Caki2 (cell line): ENCODE results near the gene CPNE1. TPM values are rescaled to one million over a fixed set of nuclear protein-coding genes. Genes with fewer than 3 reads are reported as not detected.
"Not testable (repeated sequence)": the region's sequence is repeated elsewhere in the genome, so short reads cannot be mapped to it uniquely, and the experiment has no call there.

ENCODE experiments used
- DNase-seq: peaks from one replicate; pipeline ENCODE4 v3.0.0-alpha.2; 2015; ENCODE audit warnings: low read depth
- in situ Hi-C: cut with HindIII; loops from 2 replicates; pipeline ENCODE4 v1.10.0; 2016; ENCODE audit warnings: low sequenced_read_pairs, low pct_unique_long_range_greater_than_20kb, mixed read lengths
- total RNA-seq: library from RNA; depleted of rRNA; stranded (reverse); fragments of >200 nt; shearing (Covaris generic); gene quantifications from 2 replicates; pipeline ENCODE4 v1.2.3, GENCODE V29; 2014; ENCODE audit warnings: low replicate concordance

Gene CPNE1
- total RNA-seq, 1 experiment from 2014 or later: 314 TPM

DNA sequence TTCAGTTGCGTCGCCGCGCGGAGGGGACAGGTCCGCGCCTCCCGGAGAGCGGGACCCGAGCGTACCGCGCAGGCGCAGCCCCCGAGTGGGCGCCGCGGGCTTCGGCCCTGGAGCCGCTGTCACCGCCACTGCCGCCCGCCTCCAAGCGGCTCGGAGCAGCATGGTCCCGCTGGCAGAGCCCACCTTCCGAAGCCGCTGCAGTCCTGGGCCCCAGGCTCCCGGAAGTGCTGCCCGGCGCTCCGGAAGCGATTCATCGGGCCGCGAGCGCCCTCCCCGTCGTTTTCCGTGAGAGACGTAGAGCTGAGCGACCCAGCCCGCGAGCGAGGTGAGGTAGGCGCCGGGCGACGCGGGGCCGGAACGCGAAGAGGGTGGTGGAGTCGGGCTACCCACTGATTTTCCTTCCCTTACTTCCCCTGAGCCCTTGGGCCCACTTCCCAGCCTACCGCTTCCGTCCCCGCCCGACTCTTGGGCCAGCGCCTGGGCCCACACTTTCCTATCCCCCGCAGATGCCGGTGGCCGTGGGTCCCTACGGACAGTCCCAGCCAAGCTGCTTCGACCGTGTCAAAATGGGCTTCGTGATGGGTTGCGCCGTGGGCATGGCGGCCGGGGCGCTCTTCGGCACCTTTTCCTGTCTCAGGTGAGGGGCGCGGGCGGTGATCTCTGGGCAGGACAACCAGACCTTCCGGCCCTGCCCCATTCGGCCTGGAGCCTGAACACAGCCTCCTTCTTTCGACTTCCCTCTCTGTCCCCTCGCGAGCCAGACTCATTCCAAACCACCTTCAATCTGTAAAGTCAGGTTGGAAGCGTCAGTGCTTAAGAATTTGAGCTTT lies 34.6 kb upstream of the CPNE1 start, which contains the start of the genes NFS1 and ROMO1:
NFS1 (minus strand) TSS at position 226 of the 830 bp plus-strand sequence; CDS start at position 162, 64 bp downstream.
ROMO1 (plus strand) TSS at position 279 of the 830 bp plus-strand sequence; CDS start at position 507, 228 bp downstream.
- DNase-seq: peak; percentile 84
- in situ Hi-C loops: no loop called here

DNA sequence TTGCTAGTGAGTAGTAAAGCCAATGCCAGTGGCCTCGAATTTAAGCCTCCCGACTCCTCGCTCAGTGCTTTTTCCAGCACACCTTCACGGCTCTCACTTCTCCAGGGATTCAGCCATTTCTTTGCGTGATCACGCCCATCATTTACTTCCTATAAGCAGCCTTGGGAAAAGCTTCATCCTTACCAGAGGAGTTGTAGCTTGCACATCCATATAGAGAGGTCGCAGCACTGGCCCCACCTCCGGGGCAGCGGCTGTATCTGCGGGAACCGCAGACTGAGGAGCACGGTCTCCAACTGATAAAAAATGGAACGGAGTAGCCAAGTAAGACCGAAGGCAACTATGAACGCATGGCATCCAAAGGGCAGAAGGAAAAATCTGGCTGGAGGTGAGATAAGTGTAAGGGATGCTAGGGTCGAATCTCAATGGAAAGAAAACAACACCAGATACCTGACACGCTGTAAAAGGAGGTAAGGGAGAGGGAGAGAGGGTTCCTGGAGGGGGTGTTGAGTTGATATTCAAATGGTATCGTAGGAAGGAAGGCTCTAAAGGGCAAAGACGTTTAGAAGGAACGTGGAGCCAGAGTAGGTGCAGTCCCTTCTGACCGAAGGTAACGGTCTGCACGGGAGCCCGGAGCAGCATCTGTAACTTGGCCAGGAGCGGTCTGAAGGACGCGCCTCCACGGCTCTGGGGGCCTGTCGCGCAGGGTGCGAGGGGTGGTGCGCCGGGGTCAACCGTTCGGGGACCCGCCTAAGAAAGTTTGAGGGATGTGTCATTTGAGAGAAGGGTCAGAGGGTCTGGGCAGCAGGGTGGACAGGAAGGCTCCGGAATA lies 33.8 kb upstream of the CPNE1 start:
- in situ Hi-C loops: no loop called here
- peak; percentile 18 for DNase-seq

DNA sequence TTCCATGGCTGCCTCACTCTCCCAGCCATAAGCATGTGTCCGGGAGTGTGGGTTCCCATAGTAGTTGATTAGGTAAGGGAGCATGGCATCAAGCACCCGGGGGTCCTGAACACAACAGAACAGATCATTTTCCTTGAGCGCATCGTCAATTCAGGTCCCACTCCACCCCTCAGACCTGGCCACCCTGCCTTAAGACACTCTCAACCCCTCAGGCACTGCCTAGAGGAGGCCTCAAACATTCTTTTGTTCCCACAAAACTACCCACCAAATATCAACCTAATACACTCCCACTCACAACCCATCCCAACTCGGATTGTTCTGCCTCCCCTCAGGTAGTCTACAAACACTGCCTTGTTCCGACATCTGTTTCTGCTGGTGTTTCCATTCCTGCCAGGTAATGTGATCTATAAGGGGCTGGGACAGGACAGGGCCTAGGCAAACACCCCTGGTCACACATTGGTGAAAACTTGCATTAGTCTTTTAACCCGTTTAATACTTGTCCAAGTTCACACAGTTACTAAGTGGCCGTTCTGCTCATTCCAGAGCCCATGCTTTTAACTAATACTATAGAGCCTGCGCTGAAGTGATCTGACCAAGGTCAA lies 33.1 kb upstream of the CPNE1 start:
- in situ Hi-C loops: no loop called here
- no peak for DNase-seq

DNA sequence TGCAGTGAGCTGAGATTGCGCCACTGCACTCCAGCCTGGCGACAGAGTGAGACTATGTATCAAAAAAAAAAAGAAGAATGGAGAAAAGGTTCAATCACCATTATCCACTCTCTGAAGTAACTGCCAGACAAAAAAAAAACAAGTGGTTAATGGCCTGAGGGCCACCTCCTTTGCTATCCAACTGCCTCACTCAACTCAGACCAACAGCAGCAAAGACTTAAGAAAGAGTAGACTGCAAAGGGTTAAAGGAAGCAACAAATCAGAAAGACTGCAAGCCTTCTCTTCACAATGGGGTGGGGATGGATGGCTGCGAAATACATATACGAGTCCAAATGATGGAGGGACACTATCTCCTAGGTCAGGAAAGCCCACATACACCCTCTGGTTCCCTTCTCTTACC lies 31.3 kb upstream of the CPNE1 start:
- DNase-seq: no peak
- in situ Hi-C loops: no loop called here

DNA sequence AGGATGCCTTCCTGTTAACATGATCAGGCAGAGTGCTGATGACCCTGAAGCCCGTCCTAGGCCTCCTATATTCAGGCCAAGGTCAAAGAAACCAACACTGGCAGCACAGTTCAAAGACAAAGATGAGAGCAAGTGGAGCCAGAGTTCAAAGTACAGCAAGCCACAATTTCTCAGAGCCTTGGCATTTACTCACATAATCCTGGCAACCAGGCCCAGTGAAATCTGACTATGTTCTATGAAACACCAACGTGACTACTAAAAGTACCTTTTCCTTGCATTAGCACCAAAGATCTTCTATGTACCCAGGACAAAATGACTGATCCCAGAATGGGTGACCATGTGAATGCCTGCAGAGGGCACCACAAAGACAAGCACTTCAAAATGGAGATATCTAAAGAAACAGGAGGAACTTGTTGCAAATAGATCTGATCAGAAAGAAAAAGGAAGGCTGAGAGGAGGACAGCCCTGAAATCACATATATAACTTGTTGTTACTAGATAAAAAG lies 30.6 kb upstream of the CPNE1 start:
- in situ Hi-C loops: no loop called here
- DNase-seq: no peak

DNA sequence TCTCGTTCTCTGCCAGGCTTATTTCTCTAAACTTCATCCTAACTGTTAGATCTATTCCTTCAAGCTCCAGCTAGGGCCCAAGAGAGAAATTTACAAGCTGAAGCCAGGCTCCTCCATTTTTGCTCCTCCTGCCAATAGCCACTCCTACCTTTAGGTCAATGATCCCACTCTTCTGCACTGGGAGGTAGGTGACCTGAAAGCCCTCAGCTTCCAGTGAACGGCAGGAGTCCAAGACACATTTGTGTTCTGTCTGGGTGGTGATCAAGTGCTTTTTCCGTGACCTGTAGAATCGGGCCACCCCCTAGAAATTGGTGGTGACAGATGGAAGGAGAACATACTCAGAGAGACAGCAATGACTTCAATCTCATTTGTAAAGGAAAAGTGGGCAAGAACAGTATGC lies 25.6 kb upstream of the CPNE1 start:
- in situ Hi-C loops: no loop called here
- DNase-seq: no peak

DNA sequence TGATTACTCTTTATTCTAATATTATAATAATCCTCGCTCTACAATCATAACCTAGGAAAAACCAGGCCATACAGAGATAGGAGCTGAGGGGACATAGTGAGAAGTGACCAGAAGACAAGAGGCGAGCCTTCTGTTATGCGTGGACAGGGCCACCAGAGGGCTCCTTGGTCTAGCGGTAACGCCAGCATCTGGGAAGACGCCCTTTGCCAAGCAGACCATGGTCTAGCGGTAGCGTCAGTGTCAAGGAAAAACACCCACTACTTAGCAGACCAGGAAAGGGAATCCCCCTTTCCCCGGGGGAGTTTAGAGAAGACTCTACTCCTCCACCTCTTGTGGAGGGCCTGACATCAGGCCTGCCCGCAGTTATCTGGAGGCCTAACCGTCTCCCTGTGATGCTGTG lies 22.2 kb upstream of the CPNE1 start:
- DNase-seq, in situ Hi-C loops: not testable (repeated sequence)

DNA sequence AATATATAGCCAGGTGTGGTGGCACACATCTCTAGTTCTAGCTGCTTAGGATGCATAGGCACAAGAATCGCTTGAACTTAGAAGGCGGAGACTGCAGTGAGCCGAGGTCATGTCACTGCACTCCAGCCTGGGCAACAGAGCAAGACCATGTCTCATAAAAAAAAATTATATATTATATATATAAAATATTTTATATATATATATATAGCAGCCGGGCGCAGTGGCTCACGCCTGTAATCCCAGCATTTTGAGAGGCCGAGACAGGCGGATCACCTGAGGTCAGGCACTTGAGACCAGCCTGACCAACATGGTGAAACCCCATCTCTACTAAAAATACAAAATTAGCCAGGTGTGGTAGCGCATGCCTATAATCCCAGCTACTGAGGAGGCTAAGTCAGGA lies 20.7 kb upstream of the CPNE1 start:
- DNase-seq, in situ Hi-C loops: not testable (repeated sequence)

DNA sequence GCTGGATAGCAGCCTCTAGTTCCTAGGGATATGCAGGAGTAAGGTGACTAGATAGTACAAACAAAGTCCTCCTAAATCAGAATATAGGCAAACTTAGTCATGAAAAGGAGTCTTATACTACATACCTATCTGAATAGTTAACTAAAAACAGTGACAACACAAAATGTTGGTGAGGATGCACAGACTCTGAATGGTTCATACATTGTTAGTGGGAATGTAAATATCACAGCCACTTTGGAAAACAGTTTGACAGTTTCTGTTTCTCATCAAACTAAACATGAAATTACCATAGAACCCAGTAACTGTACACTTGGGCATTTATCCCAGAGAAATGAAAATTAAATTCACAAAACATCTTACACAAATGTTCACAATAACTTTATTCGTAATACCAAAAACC lies 17.3 kb upstream of the CPNE1 start:
- no peak for DNase-seq
- in situ Hi-C loops: no loop called here

DNA sequence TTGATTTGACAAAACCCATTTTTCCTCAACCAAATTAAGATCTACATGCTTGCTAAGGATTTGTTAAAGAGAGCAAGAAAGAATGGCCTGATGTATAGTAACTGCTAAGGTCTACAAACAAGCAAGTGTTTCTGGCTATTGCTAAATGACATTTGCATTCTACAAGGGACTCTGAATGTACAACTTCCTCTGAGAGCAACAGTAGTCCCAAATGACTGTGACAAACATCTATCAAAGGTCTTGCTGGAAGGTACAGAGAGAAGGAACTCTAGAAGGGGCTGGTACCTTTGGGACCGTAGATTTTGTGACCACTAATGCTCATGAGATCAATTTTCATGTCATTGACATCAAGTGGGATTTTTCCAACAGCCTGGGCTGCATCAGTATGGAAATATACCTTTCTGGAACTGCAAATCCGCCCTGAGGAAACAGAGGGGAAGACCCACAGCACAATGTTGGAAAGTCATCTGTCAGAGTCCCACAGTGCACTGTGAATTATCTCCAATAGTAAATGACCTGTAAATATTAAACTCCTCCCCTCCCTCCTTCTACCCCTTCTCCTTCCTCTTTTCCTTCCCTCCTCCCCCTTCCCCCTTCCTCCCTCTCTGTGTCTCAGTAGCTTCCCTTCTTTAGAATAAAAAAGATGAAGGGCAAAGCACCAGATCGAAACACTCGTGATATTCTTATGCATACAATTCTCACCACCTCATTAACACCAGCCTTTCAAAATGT lies 15.9 kb upstream of the CPNE1 start:
- no peak for DNase-seq
- in situ Hi-C loops: no loop called here

DNA sequence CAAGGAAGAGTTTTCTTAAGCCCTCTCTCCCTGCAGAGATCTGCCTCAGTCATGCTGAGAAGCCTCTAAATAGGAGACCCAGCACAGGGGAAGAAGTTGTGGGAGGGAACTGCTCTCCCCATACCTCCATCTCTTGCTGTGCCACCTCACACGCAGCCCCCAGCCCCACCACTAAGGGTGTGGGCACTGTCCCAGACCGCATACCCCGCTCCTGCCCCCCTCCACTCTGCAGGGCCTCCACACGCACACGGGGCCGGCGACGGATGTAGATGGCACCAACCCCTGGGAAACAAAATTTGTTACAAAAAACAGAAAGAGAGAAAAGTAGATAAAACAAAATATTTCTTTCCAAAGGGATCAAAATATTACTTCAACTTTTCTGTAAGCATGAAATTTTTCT lies 10.2 kb upstream of the CPNE1 start:
- in situ Hi-C loops: no loop called here
- no peak for DNase-seq

DNA sequence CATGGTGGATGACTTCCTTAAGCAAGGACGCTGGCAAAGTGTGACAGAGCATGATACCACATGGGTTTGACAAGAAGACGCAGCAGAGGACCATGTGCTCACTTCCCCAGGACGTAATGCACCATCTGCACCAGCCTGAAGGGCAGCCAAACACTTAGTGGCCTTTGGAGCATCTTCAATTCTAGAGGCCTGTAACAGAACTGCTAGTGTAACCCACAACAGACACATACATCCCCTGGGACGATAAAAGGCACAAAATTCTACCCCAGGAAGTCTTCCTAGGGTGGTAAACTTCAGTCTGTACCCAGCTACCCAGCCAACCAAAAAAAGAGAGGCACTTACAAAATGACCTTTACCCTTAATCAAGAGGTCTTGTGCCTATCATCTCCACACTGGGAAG lies 9.2 kb upstream of the CPNE1 start:
- DNase-seq: no peak
- in situ Hi-C loops: no loop called here

DNA sequence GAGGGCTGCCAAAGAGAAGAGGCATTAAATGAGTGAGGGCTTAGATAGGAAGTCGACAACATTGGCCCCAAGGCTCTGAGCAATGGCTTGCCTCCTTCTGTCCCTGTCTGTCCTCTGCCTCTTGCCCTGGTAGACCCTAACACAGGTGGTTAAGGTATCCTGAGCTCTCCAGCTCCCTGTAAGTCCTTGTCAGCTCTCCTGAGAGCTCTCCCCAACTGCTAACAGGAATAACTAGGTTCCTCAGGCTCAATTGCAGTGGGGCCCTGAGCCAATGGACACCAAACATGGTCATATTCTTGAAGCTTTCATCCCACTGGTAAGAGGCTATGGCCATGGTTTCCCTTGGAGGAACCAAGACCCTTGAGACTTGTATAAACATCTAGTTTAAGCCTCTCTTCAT lies 5.0 kb upstream of the CPNE1 start:
- in situ Hi-C loops: no loop called here

DNA sequence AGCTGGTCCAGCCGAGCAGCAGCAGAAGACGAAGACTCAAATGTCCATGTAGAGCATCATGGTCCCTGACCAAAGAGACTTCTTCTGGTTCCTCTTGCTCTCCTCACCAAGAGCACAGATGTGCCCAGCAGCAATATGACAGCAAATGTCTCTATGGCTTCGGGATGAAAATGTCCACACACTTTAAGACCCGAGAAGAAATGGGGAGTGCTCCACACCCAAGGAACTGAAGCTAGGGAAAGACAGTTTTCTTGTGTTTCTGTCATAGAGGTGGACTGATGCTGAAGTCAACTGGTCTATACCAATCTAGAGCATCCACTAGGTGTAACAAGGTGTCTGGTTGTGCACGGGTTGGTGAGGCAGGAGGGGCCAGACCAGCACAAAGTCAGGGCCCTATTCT lies 4.5 kb upstream of the CPNE1 start:
- no peak for DNase-seq
- in situ Hi-C loops: no loop called here

More for the DNA sequence above, 5.0 kb upstream of the CPNE1 start:
- DNase-seq: no peak

DNA sequence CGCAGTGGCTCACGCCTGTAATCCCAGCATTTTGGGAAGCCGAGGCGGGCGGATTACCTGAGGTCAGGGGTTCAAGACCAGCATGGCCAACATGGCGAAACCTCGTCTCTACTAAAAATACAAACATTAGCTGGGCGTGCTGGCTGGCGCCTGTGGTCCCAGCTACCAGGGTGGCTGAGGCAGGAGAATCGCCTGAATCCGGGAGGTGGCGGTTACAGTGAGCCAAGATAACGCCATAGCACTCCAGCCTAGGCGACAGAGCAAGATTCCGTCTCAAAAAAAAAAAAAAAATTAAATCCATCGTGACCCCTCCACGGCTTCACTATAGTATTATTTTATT lies 1.2 kb upstream of the CPNE1 start:
- no peak for DNase-seq
- in situ Hi-C loops: no loop called here

DNA sequence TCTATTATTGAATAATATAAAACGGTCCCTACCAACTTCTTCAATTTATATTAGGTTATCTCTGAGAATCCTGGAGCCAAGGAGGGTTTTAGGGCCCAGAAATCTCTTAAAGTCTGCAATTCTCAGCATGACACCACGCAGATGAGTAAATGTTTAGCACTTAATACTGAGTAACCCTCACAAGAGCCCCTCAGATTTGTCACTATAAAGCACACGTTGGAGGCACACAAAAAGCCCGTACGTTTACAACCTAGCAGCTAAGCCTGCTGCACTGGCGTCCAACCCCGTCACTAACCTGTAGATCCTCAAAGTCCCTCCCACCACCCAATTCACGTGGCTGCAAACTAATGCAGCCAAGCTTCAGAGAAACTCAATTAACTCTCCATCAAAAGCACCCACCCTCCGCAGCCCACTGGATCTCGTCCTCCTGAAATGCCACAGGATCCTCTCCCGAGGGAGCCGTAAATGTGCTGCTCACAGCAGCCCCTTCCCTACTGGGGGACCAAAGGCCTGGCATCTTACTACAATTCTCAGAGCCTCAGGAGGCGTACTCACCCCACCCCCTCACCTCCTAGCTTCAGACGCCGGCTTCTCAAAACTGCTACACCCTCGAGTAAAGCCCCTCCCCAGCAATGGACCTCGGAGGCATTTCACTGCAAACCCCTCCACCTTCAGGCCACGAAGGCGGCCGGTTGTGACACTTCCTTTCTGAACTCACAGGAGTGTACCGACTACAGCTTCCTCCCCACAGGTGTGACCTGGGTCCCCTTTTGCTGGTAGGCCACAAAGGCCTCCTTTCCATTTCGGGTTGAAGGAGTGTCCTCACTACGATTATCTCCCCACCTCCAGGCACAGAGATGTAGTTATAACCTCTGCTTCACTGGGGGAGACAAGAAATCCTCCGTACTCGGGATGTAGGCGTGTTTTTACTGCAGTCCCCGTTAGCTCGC lies 909 bp downstream of the CPNE1 start:
- peak; percentile 67 for DNase-seq
- in situ Hi-C loops: no loop called here

DNA sequence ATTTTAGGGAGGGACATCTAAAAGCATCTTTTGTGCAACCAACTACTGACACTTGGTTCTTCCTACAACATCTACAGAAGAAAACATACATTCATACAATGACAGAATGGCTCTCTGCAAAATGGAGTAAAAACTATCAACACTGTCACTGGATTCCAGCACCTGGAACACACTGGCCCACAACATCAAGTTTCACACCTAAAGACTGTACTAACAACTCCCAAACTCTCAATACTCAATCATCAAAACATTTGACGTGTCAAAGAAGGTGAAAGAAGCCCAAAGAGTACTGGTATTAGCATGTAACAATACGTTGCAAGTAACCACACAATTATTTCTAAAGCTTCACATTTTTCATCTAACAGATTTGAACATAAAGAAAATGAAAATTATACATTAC lies 2.1 kb downstream of the CPNE1 start:
- DNase-seq: no peak
- in situ Hi-C loops: no loop called here
